Measurements from ENCODE around the gene GABRB1.

GABRB1 gene

GRCh38 chr4:47221721-47222120 lies 190.4 kb downstream of the GABRB1 start:
- TF ChIP-seq CTCF (conservative IDR thresholded peaks at IDR 0.05; ENCODE audit: low read length) = no peak
- peak; percentile 35 for DNase-seq (ENCODE audit: low read depth)
- H3K4me3 ChIP-seq (ENCODE audit: low read length) = no peak overlapping the region

GRCh38 chr4:47222276-47222675 lies 190.9 kb downstream of the GABRB1 start:
- H3K4me3 ChIP-seq (ENCODE audit: low read length) = no peak overlapping the region
- no peak for DNase-seq (ENCODE audit: low read depth)
- no peak for TF ChIP-seq CTCF (conservative IDR thresholded peaks at IDR 0.05; ENCODE audit: low read length)

GRCh38 chr4:47224361-47224760 lies 193.0 kb downstream of the GABRB1 start:
- no peak for TF ChIP-seq CTCF (conservative IDR thresholded peaks at IDR 0.05; ENCODE audit: low read length)
- H3K4me3 ChIP-seq (ENCODE audit: low read length) = no peak overlapping the region
- DNase-seq (ENCODE audit: low read depth) = no peak

- no peak overlapping the region for H3K4me3 ChIP-seq (ENCODE audit: low read length)
- TF ChIP-seq CTCF (conservative IDR thresholded peaks at IDR 0.05; ENCODE audit: low read length) = no peak
- DNase-seq (ENCODE audit: low read depth) = no peak
These were observed 204.4 kb downstream of the GABRB1 start for GRCh38 chr4:47235721-47236120.

GRCh38 chr4:47238667-47239066 lies 207.3 kb downstream of the GABRB1 start:
- no peak for TF ChIP-seq CTCF (conservative IDR thresholded peaks at IDR 0.05; ENCODE audit: low read length)
- peak; percentile 1 for DNase-seq (ENCODE audit: low read depth)
- no peak overlapping the region for H3K4me3 ChIP-seq (ENCODE audit: low read length)

GRCh38 chr4:47239649-47240048 lies 208.3 kb downstream of the GABRB1 start:
- no peak for TF ChIP-seq CTCF (conservative IDR thresholded peaks at IDR 0.05; ENCODE audit: low read length)
- no peak overlapping the region for H3K4me3 ChIP-seq (ENCODE audit: low read length)
- DNase-seq (ENCODE audit: low read depth) = no peak

- DNase-seq (ENCODE audit: low read depth) = no peak
- no peak overlapping the region for H3K4me3 ChIP-seq (ENCODE audit: low read length)
- no peak for TF ChIP-seq CTCF (conservative IDR thresholded peaks at IDR 0.05; ENCODE audit: low read length)
These were observed 220.2 kb downstream of the GABRB1 start for GRCh38 chr4:47251348-47252135.
